Neural cell (in vitro differentiated cells): ENCODE results near the gene DHRS12.

Experiments
- CTCF ChIP-seq: fragments of 450-650 bp; IDR thresholded peaks from 2 replicates; pipeline ENCODE4 v1.5.1; 2014; ENCODE audit warnings: antibody characterized with exemption, mild to moderate bottlenecking, moderate library complexity; ENCODE audit not compliant: poor library complexity, severe bottlenecking
- EP300 ChIP-seq: fragments of 450-650 bp; conservative IDR thresholded peaks from 2 replicates; pipeline ENCODE4 v1.6.1; 2014; ENCODE audit warnings: antibody characterized with exemption, mild to moderate bottlenecking, moderate library complexity; ENCODE audit not compliant: poor library complexity, severe bottlenecking
- EZH2 ChIP-seq: fragments of 200-600, 300-800 bp; shearing (Covaris generic), sonication (generic); IDR thresholded peaks from 2 replicates; pipeline ENCODE4 v1.6.1; 2014; ENCODE audit warnings: antibody characterized with exemption, low read length, borderline replicate concordance, mild to moderate bottlenecking; ENCODE audit not compliant: insufficient read depth, poor library complexity, severe bottlenecking
- MXI1 ChIP-seq: fragments of 450-650 bp; conservative IDR thresholded peaks from 2 replicates; pipeline ENCODE4 v1.6.1; 2014; ENCODE audit warnings: antibody characterized with exemption, mild to moderate bottlenecking; ENCODE audit not compliant: poor library complexity, severe bottlenecking
- POLR2AphosphoS5 ChIP-seq: IDR thresholded peaks from 2 replicates; pipeline ENCODE4 v1.6.1; 2012
- RAD21 ChIP-seq: fragments of 450-650 bp; conservative IDR thresholded peaks from 2 replicates; pipeline ENCODE4 v1.6.1; 2014; ENCODE audit warnings: antibody characterized with exemption, mild to moderate bottlenecking, moderate library complexity
- REST ChIP-seq: IDR thresholded peaks from 2 replicates; pipeline ENCODE4 v1.6.1; 2012; ENCODE audit warnings: borderline replicate concordance
- TAF1 ChIP-seq: IDR thresholded peaks from 2 replicates; pipeline ENCODE4 v1.6.1; 2012; ENCODE audit warnings: low read depth

GRCh38 chr13:51826606-51827005 lies 22.6 kb upstream of the DHRS12 start:
- TF ChIP-seq CTCF (no peak), RAD21 (no peak), EP300 (no peak), EZH2 (no peak), TAF1 (no peak), POLR2AphosphoS5 (no peak), MXI1 (no peak), REST (no peak)
